Fibroblast of lung (primary cell): ENCODE results near the gene THBS1. TPM values are rescaled to one million over a fixed set of nuclear protein-coding genes. Genes with fewer than 3 reads are reported as not detected.

Experiments used
- DNase-seq, 2 donors: peaks; one replicate each; pipeline versions ENCODE4 v3.0.0 to v3.0.0-alpha.2; 2010; ENCODE audit warnings: low read depth in 2 of 2
- H2AFZ ChIP-seq: 2 replicates; pipeline ENCODE4 v1.5.1; 2012; ENCODE audit warnings: low read length, control low read depth, inconsistent platforms
- H3K27ac ChIP-seq: 2 replicates; pipeline ENCODE4 v1.5.1; 2011; ENCODE audit warnings: low read length, control low read depth; ENCODE audit not compliant: insufficient read depth
- H3K27me3 ChIP-seq: 2 replicates; pipeline ENCODE4 v1.5.1; 2011; ENCODE audit warnings: mild to moderate bottlenecking, low read length; ENCODE audit not compliant: control insufficient read depth, insufficient read depth
- H3K36me3 ChIP-seq: 2 replicates; pipeline ENCODE4 v1.5.1; 2011; ENCODE audit warnings: low read length; ENCODE audit not compliant: control insufficient read depth, insufficient read depth
- H3K4me1 ChIP-seq: 2 replicates; pipeline ENCODE4 v1.5.1; 2011; ENCODE audit warnings: low read length; ENCODE audit not compliant: control insufficient read depth, insufficient read depth; ENCODE audit errors: extremely low read depth
- H3K4me2 ChIP-seq: 2 replicates; pipeline ENCODE4 v1.5.1; 2011; ENCODE audit warnings: low read length, control low read depth; ENCODE audit not compliant: insufficient read depth; ENCODE audit errors: extremely low read depth
- H3K4me3 ChIP-seq, 4 experiments: fragments of 200-600 bp in 1 of 4; sonication (generic) in 1 of 4; replicated peaks in 1 of 4; 2 replicates each; pipeline ENCODE4 v1.5.1; 2011 to 2016; ENCODE audit warnings: low read length in 4 of 4, low read depth in 3 of 4, mild to moderate bottlenecking in 3 of 4, control low read depth in 2 of 4, inconsistent platforms in 1 of 4, mixed read lengths in 1 of 4; ENCODE audit not compliant: insufficient read depth in 1 of 4; ENCODE audit errors: control extremely low read depth in 1 of 4
- H3K79me2 ChIP-seq: 2 replicates; pipeline ENCODE4 v1.5.1; 2012; ENCODE audit warnings: mild to moderate bottlenecking, low read length, inconsistent platforms; ENCODE audit not compliant: control insufficient read depth, insufficient read depth
- H3K9ac ChIP-seq: 2 replicates; pipeline ENCODE4 v1.5.1; 2011; ENCODE audit warnings: mild to moderate bottlenecking, low read length, control low read depth; ENCODE audit not compliant: insufficient read depth
- H3K9me3 ChIP-seq: 2 replicates; pipeline ENCODE4 v1.5.1; 2012; ENCODE audit warnings: low read depth, low read length; ENCODE audit not compliant: control insufficient read depth, insufficient read depth
- H4K20me1 ChIP-seq: 2 replicates; pipeline ENCODE4 v1.5.1; 2011; ENCODE audit warnings: low read length; ENCODE audit not compliant: control insufficient read depth, insufficient read depth; ENCODE audit errors: extremely low read depth
- EZH2 ChIP-seq: IDR thresholded peaks from 2 replicates; pipeline ENCODE4 v1.5.1; 2012; ENCODE audit warnings: low read length, control low read depth, mild to moderate bottlenecking; ENCODE audit errors: missing control alignments
- polyA plus RNA-seq, 2 donors: library from polyadenylated mRNA; depleted of rRNA in 1 of 2; stranded (reverse) in 1 of 2; unstranded in 1 of 2; fragments of >200 nt; gene quantifications; 2 replicates each; pipeline ENCODE4 v1.2.1, GENCODE V29; 2011 to 2012; ENCODE audit warnings: missing spikeins in 1 of 2
- total RNA-seq: library from RNA; depleted of rRNA; stranded (reverse); fragments of >200 nt; gene quantifications from 2 replicates; pipeline ENCODE4 v1.2.1, GENCODE V29; 2014
- TF ChIP-seq, protein P1 (sequence below), 2 donors: IDR thresholded peaks in 1 of 2; conservative IDR thresholded peaks in 1 of 2; 1 replicate in 1 of 2; 2 replicates in 1 of 2; pipeline ENCODE4 v1.5.1; 2011 to 2012; ENCODE audit warnings: low read length in 2 of 2, control low read depth in 1 of 2, inconsistent platforms in 1 of 2, low read depth in 1 of 2, mild to moderate bottlenecking in 1 of 2

THBS1 gene
- total and polyA plus RNA-seq, 2 donors (not counting 1 experiment from before 2014, with no cell fraction given): 1,512 to 1,745 TPM

DNA sequence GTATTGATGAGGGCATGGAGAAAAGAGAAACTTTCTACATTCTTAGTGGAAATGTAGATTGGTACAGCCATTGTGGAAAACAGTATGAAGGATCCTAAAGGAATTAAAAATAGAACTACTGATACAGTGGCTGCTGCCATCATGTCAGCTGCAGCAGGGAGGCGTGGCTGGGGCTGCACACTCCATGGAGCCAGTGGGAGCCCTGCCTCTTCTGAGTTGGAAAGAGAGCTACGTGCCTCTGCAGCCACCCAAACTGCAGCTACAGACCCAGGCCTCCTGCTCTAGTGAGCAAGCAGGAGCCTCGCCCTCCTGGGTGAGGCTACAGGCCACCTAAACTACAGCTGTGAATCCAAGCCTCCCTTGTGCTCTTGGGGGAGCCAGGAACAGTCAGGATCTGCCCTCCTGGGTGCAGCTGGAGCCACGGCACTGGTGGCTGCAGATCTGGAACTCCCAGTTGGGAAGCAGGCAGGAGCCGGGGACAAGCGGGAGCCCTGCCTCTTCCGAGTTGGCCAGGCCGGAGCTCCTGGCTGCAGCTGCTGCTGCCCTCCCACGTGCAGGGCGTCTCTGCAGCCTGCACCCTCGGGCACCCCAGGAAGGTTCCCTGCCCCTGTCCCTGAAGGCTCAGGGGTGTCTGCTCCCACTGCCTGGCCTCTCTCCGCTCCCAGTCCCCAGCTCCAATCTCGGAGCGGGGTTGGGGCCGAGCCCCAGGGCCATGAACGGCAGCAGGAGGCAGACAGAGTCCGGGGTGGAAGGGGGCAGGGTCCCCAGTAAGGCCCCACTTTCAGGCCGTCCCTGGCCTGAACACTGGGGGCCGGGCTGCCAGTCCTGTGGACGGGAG, 64.5 kb downstream of the THBS1 start:
- H3K79me2 ChIP-seq: no peaks in the 10 kb centered on the region
- no peak overlapping the region for H2AFZ ChIP-seq
- H3K9me3 ChIP-seq: no peaks in the 10 kb centered on the region
- H3K27me3 ChIP-seq: no peaks in the 10 kb centered on the region
- DNase-seq: no peak
- H3K9ac ChIP-seq: no peak overlapping the region
- TF ChIP-seq, protein P1, sequence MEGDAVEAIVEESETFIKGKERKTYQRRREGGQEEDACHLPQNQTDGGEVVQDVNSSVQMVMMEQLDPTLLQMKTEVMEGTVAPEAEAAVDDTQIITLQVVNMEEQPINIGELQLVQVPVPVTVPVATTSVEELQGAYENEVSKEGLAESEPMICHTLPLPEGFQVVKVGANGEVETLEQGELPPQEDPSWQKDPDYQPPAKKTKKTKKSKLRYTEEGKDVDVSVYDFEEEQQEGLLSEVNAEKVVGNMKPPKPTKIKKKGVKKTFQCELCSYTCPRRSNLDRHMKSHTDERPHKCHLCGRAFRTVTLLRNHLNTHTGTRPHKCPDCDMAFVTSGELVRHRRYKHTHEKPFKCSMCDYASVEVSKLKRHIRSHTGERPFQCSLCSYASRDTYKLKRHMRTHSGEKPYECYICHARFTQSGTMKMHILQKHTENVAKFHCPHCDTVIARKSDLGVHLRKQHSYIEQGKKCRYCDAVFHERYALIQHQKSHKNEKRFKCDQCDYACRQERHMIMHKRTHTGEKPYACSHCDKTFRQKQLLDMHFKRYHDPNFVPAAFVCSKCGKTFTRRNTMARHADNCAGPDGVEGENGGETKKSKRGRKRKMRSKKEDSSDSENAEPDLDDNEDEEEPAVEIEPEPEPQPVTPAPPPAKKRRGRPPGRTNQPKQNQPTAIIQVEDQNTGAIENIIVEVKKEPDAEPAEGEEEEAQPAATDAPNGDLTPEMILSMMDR (conservative IDR thresholded peaks at IDR 0.05 in 1 of 2, IDR thresholded peaks at IDR 0.05 in 1 of 2; ENCODE audit: low read depth in 1 of 2, low read length in 2 of 2): no peak
- TF ChIP-seq EZH2: no peak
- no peak overlapping the region for H3K27ac ChIP-seq
- no peaks in the 10 kb centered on the region for H3K36me3 ChIP-seq
- no peak overlapping the region for H3K4me2 ChIP-seq
- no peak overlapping the region for H3K4me3 ChIP-seq
- H3K4me1 ChIP-seq: no peaks in the 10 kb centered on the region
- no peaks in the 10 kb centered on the region for H4K20me1 ChIP-seq

DNA sequence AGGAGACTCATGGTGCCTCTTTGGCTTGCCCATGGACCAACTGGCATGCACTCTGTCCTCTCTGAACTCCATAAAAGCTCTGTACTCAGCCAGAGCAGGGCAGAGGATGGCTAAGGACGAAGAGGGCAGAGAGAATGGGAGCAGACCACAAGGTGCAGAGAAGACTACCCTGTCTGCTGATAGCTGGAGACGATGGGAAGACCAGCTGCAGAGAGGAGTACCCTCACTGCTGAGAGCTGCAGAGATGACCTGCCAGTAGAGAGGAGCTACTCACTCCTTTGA, 65.0 kb downstream of the THBS1 start:
- H3K36me3 ChIP-seq: no peaks in the 10 kb centered on the region
- no peak for TF ChIP-seq EZH2
- TF ChIP-seq, protein P1 (conservative IDR thresholded peaks at IDR 0.05 in 1 of 2, IDR thresholded peaks at IDR 0.05 in 1 of 2; ENCODE audit: low read depth in 1 of 2, low read length in 2 of 2): no peak
- H3K4me1 ChIP-seq: no peaks in the 10 kb centered on the region
- H2AFZ ChIP-seq: no peak overlapping the region
- H3K79me2 ChIP-seq: no peaks in the 10 kb centered on the region
- no peak overlapping the region for H3K27ac ChIP-seq
- no peak overlapping the region for H3K9ac ChIP-seq
- H3K4me3 ChIP-seq: no peak overlapping the region
- H3K9me3 ChIP-seq: no peaks in the 10 kb centered on the region
- DNase-seq: no peak
- no peak overlapping the region for H3K4me2 ChIP-seq
- no peaks in the 10 kb centered on the region for H3K27me3 ChIP-seq
- no peaks in the 10 kb centered on the region for H4K20me1 ChIP-seq

DNA sequence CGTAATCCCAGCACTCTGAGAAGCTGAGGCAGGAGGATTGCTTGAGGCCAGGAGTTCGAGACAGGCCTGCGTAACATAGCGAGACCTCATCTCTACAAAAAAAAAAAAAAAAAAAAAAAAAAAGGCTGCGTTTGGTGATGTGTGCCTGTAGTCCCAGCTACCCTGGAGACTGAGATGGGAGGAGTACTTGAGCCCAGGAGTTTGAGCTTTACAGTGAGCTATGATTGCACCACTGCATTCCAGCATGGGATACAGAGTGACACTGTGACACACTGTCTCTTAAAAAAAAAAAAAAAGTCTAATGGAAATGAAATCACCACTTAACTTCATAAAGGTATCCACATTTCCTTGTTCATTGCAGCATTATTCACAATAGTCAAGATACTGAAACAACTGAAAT, 65.5 kb downstream of the THBS1 start:
- H3K27ac ChIP-seq: no peak overlapping the region
- H3K27me3 ChIP-seq: no peaks in the 10 kb centered on the region
- H3K9me3 ChIP-seq: no peaks in the 10 kb centered on the region
- H3K4me1 ChIP-seq: no peaks in the 10 kb centered on the region
- H4K20me1 ChIP-seq: no peaks in the 10 kb centered on the region
- no peaks in the 10 kb centered on the region for H3K36me3 ChIP-seq
- no peak for TF ChIP-seq EZH2
- TF ChIP-seq, protein P1 (conservative IDR thresholded peaks at IDR 0.05 in 1 of 2, IDR thresholded peaks at IDR 0.05 in 1 of 2; ENCODE audit: low read depth in 1 of 2, low read length in 2 of 2): no peak
- H3K4me2 ChIP-seq: no peak overlapping the region
- no peaks in the 10 kb centered on the region for H3K79me2 ChIP-seq
- no peak overlapping the region for H3K4me3 ChIP-seq
- H3K9ac ChIP-seq: no peak overlapping the region
- DNase-seq: no peak
- no peak overlapping the region for H2AFZ ChIP-seq

Other genes with a start within 250 kb of the THBS1 start
- 3.9 and 5.1 TPM in 2 replicates for gene FSIP1, start 201.8 kb downstream of the THBS1 start, total RNA-seq
- 0.43 and 0.50 TPM in 2 replicates for gene FSIP1, start 201.8 kb downstream of the THBS1 start, polyA plus RNA-seq